Omental fat pad (tissue), 4 donors: ENCODE results near the gene TMED4. TPM values are rescaled to one million over a fixed set of nuclear protein-coding genes. Genes with fewer than 3 reads are reported as not detected.

ENCODE experiments used
- ATAC-seq: fragments of 150-250 bp; one replicate; pipeline ENCODE4 v1.9.1; 2016; ENCODE audit warnings: mild to moderate bottlenecking, moderate library complexity; ENCODE audit not compliant: low FRiP score
- DNase-seq: peaks from one replicate; pipeline ENCODE4 v3.0.0-alpha.2; 2019; ENCODE audit warnings: low spot score
- CTCF ChIP-seq, 3 donors: fragments of 450-650 bp; IDR thresholded peaks; one replicate each; pipeline ENCODE4 v1.5.1; 2016 to 2017; ENCODE audit warnings: antibody characterized with exemption in 3 of 3, mild to moderate bottlenecking in 3 of 3, moderate library complexity in 2 of 3
- total RNA-seq, 4 donors: library from RNA; depleted of rRNA; stranded (reverse); fragments of >200 nt; gene quantifications; one replicate each; pipeline ENCODE4 v1.1.0, GENCODE V29; 2016

TMED4 gene
- total RNA-seq: 100 to 1,000 TPM; 105 to 140 (median 124) TPM

GRCh38 chr7:44581879-44582603 lies at the start of gene TMED4:
Gene TMED4, minus strand, starts transcription at chr7:44582231. Its CDS starts 25 bp downstream, at chr7:44582206.
- DNase-seq (peak; percentile 99), ATAC-seq (peak; percentile 100)
- TF ChIP-seq CTCF (IDR thresholded peaks at IDR 0.05): no peak

- ATAC-seq (no peak), DNase-seq (no peak)
These were observed 49.6 kb upstream of the TMED4 start for GRCh38 chr7:44631458-44632115.

GRCh38 chr7:44630792-44631457 lies 48.9 kb upstream of the TMED4 start:
- DNase-seq (no peak), ATAC-seq (no peak)
- TF ChIP-seq CTCF (IDR thresholded peaks at IDR 0.05): no peak

More at GRCh38 chr7:44631458-44632115, 49.6 kb upstream of the TMED4 start:
- TF ChIP-seq CTCF (IDR thresholded peaks at IDR 0.05): no peak

- DNase-seq (no peak), ATAC-seq (no peak)
- no peak for TF ChIP-seq CTCF (IDR thresholded peaks at IDR 0.05)
These were observed 47.9 kb upstream of the TMED4 start for GRCh38 chr7:44629829-44630522.

DNA sequence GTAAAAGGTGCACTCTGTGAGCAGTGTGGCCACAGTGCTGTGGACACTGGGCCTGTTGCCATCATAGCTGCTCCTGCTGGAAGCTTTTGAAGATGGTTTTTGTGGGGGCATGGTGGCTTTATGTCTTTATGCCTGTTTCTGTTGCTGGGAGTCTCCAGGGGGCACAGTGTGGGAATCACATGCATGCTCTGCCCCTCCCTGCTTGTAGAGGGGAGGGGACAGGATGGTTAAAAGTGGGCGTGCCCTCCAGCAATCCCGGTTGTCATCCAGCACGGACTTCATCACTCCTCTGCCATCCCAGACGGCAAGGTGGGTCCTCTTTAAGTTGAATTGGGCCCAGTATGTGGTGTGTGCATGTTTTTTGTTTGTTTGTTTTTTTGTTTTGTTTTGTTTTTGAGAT lies 44.6 kb upstream of the TMED4 start:
- ATAC-seq (no peak), DNase-seq (no peak)
- no peak for TF ChIP-seq CTCF (IDR thresholded peaks at IDR 0.05)

DNA sequence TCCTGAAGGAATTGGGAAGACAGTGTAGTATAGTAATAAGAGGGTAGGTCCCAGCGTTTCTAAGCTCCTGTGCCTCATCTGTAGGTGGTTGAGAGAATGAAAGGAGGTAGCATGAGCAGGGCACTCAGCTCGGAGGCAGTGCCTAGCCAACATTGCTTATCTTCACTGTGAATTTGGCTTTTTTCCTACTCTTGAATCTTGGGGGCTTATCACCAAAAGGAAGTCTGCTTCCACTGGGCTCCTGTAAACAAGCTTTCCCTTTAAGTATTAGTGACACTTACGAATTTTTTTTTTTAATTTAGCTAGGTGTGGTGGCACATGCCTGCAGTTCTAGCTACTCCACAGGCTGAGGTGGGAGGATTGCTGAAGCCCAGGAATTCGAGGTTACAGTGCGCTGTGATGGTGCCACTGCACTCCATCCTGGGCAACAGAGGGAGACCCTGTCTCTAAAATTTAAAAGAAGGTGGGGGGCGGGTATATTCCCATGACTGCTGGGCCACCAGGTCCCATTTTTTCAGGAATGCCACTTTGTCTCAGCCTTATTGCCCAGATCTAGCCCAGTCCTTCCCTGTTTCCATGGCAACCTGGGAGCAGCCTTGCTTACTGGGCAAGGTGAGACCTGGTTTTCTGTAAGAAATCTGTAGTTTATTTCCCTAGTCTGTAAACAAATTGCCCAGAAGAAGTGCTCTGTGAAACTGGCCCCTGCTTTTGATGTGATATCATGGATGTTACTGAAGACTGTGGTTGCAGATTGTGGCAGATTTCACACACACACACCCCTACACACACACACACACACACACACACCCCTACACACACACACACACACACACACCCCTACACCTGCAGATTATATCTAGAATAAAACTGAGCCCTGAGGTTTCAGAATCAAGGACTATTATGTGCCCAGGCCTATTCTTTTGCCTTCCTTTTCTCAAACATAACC lies 43.8 kb upstream of the TMED4 start:
- TF ChIP-seq CTCF (IDR thresholded peaks at IDR 0.05): no peak
- no peak for ATAC-seq
- DNase-seq: no peak
